Activated CD4-positive, alpha-beta T cell treated with anti-CD3 and anti-CD28 coated beads for 36 hours (primary cell): ENCODE results near the gene WNT2. TPM values are rescaled to one million over a fixed set of nuclear protein-coding genes. Genes with fewer than 3 reads are reported as not detected.
"Not testable (repeated sequence)": the region's sequence is repeated elsewhere in the genome, so short reads cannot be mapped to it uniquely, and the experiment has no call there.

Experiments
- ATAC-seq: fragments of 200-7000 bp; cut with Tn5 transposase; one replicate; pipeline ENCODE4 v1.10.0; 2021; ENCODE audit warnings: mild to moderate bottlenecking, moderate library complexity
- CTCF ChIA-PET: fragments of 350-600 bp; sonication (Branson Sonifier 250); formaldehyde crosslinking; loops from one replicate; lab custom pipeline; 2021; ENCODE audit warnings: antibody characterized with exemption; lab: Charles Lee
- POLR2A ChIA-PET: fragments of 350-600 bp; sonication (Branson Sonifier 250); formaldehyde crosslinking; loops from one replicate; lab custom pipeline; 2021; ENCODE audit warnings: antibody characterized with exemption, inconsistent platforms; lab: Charles Lee
- DNase-seq: peaks from one replicate; pipeline ENCODE4 v3.0.0-alpha.2; 2020
- H3K27ac Mint-ChIP-seq: one replicate; pipeline ENCODE4 v1.8.0; 2021; ENCODE audit warnings: mixed read lengths
- H3K27me3 Mint-ChIP-seq: one replicate; pipeline ENCODE4 v1.8.0; 2021; ENCODE audit warnings: mixed read lengths
- H3K36me3 Mint-ChIP-seq: one replicate; pipeline ENCODE4 v1.8.0; 2021; ENCODE audit warnings: low read depth, mixed read lengths
- H3K4me1 Mint-ChIP-seq: one replicate; pipeline ENCODE4 v1.8.0; 2021; ENCODE audit warnings: mixed read lengths
- H3K4me3 Mint-ChIP-seq: one replicate; pipeline ENCODE4 v1.8.0; 2021; ENCODE audit warnings: mild to moderate bottlenecking, moderate library complexity, mixed read lengths
- H3K9me3 Mint-ChIP-seq: one replicate; pipeline ENCODE4 v1.8.0; 2021; ENCODE audit warnings: low read depth, mixed read lengths
- intact Hi-C, 2 experiments: fragments of 100-400 bp; cut with DNase I in 1 of 2; cut with micrococcal nuclease in 1 of 2; formaldehyde crosslinking; loops; one replicate each; pipeline versions ENCODE4 v1.14.2 to v1.15.1; 2022 to 2024; cut with DNase I, micrococcal nuclease
- total RNA-seq, 2 experiments: library from RNA; stranded (reverse); gene quantifications; one replicate each; pipeline ENCODE4 v1.2.3, GENCODE V29; 2021

The WNT2 gene
- total RNA-seq, 2 experiments from 2014 or later = not detected

GRCh38 chr7:117300506-117300905, 22.4 kb downstream of the WNT2 start:
- CTCF ChIA-PET, ATAC-seq, intact Hi-C loops, H3K9me3 Mint-ChIP-seq, H3K36me3 Mint-ChIP-seq, H3K4me1 Mint-ChIP-seq, H3K27ac Mint-ChIP-seq, POLR2A ChIA-PET, H3K4me3 Mint-ChIP-seq, H3K27me3 Mint-ChIP-seq, DNase-seq: not testable (repeated sequence)

DNA sequence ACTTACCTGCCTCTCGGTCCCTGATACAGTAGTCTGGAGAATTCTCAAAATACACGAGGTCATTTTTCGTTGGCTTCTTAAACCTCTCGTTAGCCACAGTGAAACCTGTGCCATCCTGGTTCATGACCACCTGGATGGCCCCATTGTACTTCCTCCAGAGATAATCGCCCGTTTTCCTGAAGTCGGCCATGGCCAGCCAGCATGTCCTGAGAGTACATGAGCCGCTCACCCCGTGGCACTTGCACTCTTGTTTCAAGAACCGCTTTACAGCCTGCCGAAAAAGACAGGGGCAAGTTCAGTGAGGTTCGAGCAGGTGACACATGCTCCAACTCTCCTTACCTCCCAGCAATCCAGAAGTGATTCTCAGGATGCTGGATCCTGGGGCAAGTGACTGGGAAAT, 25.3 kb downstream of the WNT2 start:
- H3K36me3 Mint-ChIP-seq = no peaks in the 10 kb centered on the region

GRCh38 chr7:117296066-117296465, 26.8 kb downstream of the WNT2 start:
- no peak for DNase-seq
- H3K4me3 Mint-ChIP-seq = no peak overlapping the region
- ChIA-PET POLR2A (no interaction called here), CTCF (no interaction called here)
- no peaks in the 10 kb centered on the region for H3K4me1 Mint-ChIP-seq
- H3K36me3 Mint-ChIP-seq = no peaks in the 10 kb centered on the region
- H3K27me3 Mint-ChIP-seq = no peaks in the 10 kb centered on the region
- ATAC-seq = no peak
- H3K9me3 Mint-ChIP-seq = no peaks in the 10 kb centered on the region
- no peak overlapping the region for H3K27ac Mint-ChIP-seq
- intact Hi-C loops = no loop called here

More for the DNA sequence above, 25.3 kb downstream of the WNT2 start:
- Mint-ChIP-seq H3K4me3 (no peak overlapping the region), H3K9me3 (no peaks in the 10 kb centered on the region), H3K27me3 (no peaks in the 10 kb centered on the region), H3K4me1 (no peaks in the 10 kb centered on the region), H3K27ac (no peak overlapping the region)
- CTCF ChIA-PET = no interaction called here
- DNase-seq (no peak), ATAC-seq (no peak)
- intact Hi-C loops = no loop called here
- POLR2A ChIA-PET = no interaction called here

DNA sequence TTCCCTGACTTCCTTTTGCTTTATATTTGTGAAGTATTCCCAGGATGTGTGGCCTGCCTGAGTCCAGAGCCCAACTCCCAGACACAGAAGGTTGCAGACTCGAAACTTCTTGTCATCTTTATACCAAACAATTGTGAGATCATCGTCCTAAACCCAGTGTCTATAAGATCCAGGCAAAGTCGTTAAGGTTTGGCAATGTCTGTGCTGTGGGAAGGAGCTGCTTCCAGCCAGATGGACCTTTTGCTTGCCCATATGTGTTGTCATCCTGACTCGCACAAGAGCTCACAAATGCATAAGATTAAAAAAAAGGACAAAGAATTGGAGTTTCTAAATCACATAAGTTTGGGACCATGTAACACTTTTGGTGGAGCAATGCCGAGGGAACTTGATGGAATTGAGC, 37.0 kb downstream of the WNT2 start:
- Mint-ChIP-seq H3K4me3 (no peak overlapping the region), H3K9me3 (no peaks in the 10 kb centered on the region), H3K27ac (no peak overlapping the region), H3K36me3 (no peaks in the 10 kb centered on the region), H3K4me1 (no peaks in the 10 kb centered on the region), H3K27me3 (peaks cover 6% of the 10 kb centered on the region)
- intact Hi-C loops = no loop called here
- CTCF ChIA-PET = interaction anchor here (0.7 kb wide), 1 partner anchor 12 kb away, joined by 3 read pairs; no protein-coding TSS in a partner anchor
- ATAC-seq (no peak), DNase-seq (no peak)
- POLR2A ChIA-PET = no interaction called here

GRCh38 chr7:117284692-117285091, 38.2 kb downstream of the WNT2 start:
- CTCF ChIA-PET = no interaction called here
- H3K9me3 Mint-ChIP-seq = no peaks in the 10 kb centered on the region
- H3K27ac Mint-ChIP-seq = no peak overlapping the region
- no peak overlapping the region for H3K4me3 Mint-ChIP-seq
- intact Hi-C loops = no loop called here
- DNase-seq (no peak), ATAC-seq (no peak)
- POLR2A ChIA-PET = no interaction called here
- peaks cover 5% of the 10 kb centered on the region for H3K27me3 Mint-ChIP-seq
- H3K36me3 Mint-ChIP-seq = no peaks in the 10 kb centered on the region
- no peaks in the 10 kb centered on the region for H3K4me1 Mint-ChIP-seq

DNA sequence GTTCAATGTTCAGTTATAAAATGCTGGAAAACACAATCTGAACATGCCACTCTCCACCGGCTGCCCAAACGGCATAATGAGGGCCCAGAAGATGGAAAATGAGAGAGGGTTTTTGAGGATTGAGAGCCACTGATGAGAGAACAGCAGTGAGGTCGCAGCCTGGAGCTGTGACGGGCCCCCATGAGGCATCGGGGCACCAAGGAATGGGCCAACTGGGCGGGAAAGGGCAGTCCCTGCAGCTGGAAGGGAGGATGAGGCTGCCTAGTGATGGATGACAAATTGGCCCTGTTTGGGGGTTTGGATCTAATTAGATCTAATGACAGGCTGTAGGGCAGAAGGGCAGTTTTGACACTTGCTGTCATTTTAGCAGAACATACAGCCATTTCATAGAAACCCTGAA, 39.1 kb downstream of the WNT2 start:
- Mint-ChIP-seq H3K27ac (no peak overlapping the region), H3K4me3 (no peak overlapping the region), H3K36me3 (no peaks in the 10 kb centered on the region), H3K9me3 (no peaks in the 10 kb centered on the region), H3K27me3 (peaks cover 5% of the 10 kb centered on the region), H3K4me1 (no peaks in the 10 kb centered on the region)
- CTCF ChIA-PET = no interaction called here
- intact Hi-C loops = no loop called here
- ATAC-seq (no peak), DNase-seq (no peak)
- POLR2A ChIA-PET = no interaction called here

GRCh38 chr7:117283371-117283770, 39.5 kb downstream of the WNT2 start:
- no peak overlapping the region for H3K27ac Mint-ChIP-seq
- DNase-seq (no peak), ATAC-seq (no peak)
- CTCF ChIA-PET = no interaction called here
- H3K4me1 Mint-ChIP-seq = no peaks in the 10 kb centered on the region
- no peak overlapping the region for H3K4me3 Mint-ChIP-seq
- POLR2A ChIA-PET = no interaction called here
- no peaks in the 10 kb centered on the region for H3K36me3 Mint-ChIP-seq
- H3K9me3 Mint-ChIP-seq = no peaks in the 10 kb centered on the region
- intact Hi-C loops = no loop called here
- H3K27me3 Mint-ChIP-seq = peaks cover 5% of the 10 kb centered on the region

DNA sequence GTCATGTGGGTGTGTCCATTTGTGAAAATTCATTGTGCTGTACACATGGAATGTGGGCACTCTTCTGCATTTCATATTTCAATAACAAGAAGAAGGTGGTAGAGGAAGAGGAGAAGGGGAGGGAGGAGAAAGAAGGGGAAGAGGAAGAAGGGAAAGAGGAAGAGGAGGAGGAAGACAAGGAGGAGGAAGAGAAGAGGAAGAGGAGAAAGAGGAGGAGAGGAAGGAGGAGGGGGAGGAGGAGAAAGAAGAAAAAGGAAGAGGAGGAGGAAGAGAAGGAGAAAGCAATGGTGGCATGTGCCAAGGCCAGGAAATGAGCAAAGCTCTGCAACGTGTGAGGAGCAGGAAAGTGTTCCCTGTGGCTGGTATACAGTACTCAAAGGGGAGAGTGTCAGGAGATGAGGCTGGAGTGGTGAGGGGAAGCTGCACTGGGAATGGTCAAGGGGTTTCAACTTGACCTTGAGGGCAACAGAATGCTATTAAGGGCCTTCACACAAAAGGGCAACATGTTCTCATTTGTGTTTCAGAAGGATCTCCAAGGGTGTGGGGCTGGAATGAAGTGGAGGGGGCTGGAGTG, 40.5 kb downstream of the WNT2 start:
- Mint-ChIP-seq H3K27me3 (peaks cover 5% of the 10 kb centered on the region), H3K4me3 (no peak overlapping the region), H3K4me1 (no peaks in the 10 kb centered on the region), H3K9me3 (no peaks in the 10 kb centered on the region), H3K27ac (no peak overlapping the region), H3K36me3 (no peaks in the 10 kb centered on the region)
- ChIA-PET CTCF (interaction anchor here (0.7 kb wide), 1 partner anchor 1707 kb away, joined by 3 read pairs; no protein-coding TSS in a partner anchor), POLR2A (no interaction called here)
- intact Hi-C loops = no loop called here
- DNase-seq (no peak), ATAC-seq (no peak)

- intact Hi-C loops = no loop called here
- H3K4me1 Mint-ChIP-seq = no peaks in the 10 kb centered on the region
- ChIA-PET POLR2A (no interaction called here), CTCF (no interaction called here)
- no peak overlapping the region for H3K4me3 Mint-ChIP-seq
- no peak for ATAC-seq
- no peaks in the 10 kb centered on the region for H3K9me3 Mint-ChIP-seq
- no peak overlapping the region for H3K27ac Mint-ChIP-seq
- H3K27me3 Mint-ChIP-seq = peaks cover 5% of the 10 kb centered on the region
- no peaks in the 10 kb centered on the region for H3K36me3 Mint-ChIP-seq
- DNase-seq = no peak
Observed at GRCh38 chr7:117281562-117281961, 41.3 kb downstream of the WNT2 start.

GRCh38 chr7:117279931-117280557, 42.8 kb downstream of the WNT2 start:
- Mint-ChIP-seq H3K36me3 (no peaks in the 10 kb centered on the region), H3K27me3 (peaks cover 5% of the 10 kb centered on the region), H3K4me3 (no peak overlapping the region), H3K4me1 (no peaks in the 10 kb centered on the region), H3K9me3 (no peaks in the 10 kb centered on the region), H3K27ac (no peak overlapping the region)
- intact Hi-C loops = no loop called here
- ATAC-seq = no peak
- DNase-seq = no peak
- CTCF ChIA-PET = no interaction called here
- POLR2A ChIA-PET = no interaction called here

DNA sequence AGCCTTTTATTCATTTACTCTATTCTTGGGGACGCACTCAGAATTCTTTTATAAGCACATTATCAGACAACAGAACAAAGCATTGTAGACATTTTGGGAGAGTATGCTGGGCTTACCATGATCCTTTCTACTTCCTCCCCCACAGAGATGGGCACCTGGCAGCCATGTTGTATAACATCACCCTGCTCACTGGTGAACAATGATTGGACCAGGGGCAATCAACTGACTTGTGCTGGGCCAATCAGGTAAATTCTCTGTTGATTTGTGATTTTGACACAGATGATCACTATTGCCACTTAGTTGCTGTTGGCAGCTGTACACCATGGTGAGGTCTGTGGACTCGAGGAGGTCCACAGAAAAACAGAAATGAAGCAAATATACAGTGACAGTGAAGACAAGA, 43.7 kb downstream of the WNT2 start:
- CTCF ChIA-PET = no interaction called here
- POLR2A ChIA-PET = no interaction called here
- Mint-ChIP-seq H3K4me3 (no peak overlapping the region), H3K4me1 (no peaks in the 10 kb centered on the region), H3K27ac (no peak overlapping the region), H3K36me3 (no peaks in the 10 kb centered on the region), H3K9me3 (no peaks in the 10 kb centered on the region), H3K27me3 (peaks cover 5% of the 10 kb centered on the region)
- ATAC-seq (no peak), DNase-seq (no peak)
- intact Hi-C loops = no loop called here

DNA sequence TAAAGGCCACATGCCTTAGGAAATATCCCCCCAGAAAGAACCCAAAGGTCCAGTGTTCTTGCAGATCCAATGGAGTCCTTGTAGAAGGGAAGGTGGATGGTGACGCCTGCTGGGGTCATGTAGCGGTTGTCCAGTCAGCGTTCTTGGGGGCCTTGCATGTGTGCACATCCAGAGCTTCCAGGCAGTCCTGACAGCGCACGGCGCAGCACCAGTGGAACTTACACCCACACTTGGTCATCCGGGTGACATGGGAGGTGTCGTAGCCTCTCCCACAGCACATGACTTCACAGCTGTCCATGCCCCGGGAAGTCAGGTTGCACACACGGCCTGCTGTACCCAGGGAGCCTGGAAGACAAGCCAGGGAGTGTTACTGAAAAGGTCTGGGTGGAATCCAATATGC, 44.8 kb downstream of the WNT2 start:
- Mint-ChIP-seq H3K27me3 (peaks cover 5% of the 10 kb centered on the region), H3K9me3 (no peaks in the 10 kb centered on the region), H3K36me3 (no peaks in the 10 kb centered on the region), H3K4me3 (no peak overlapping the region), H3K4me1 (no peaks in the 10 kb centered on the region), H3K27ac (no peak overlapping the region)
- intact Hi-C loops = no loop called here
- ATAC-seq (no peak), DNase-seq (no peak)
- ChIA-PET POLR2A (no interaction called here), CTCF (no interaction called here)
